ENCODE data around the gene FNDC3A. TPM values are rescaled to one million over a fixed set of nuclear protein-coding genes. Genes with fewer than 3 reads are reported as not detected.
"Not testable (repeated sequence)": the region's sequence is repeated elsewhere in the genome, so short reads cannot be mapped to it uniquely, and the experiment has no call there.

Gene FNDC3A
- total RNA-seq, 5 donors from 2014 or later (not counting 1 experiment from before 2014, with no cell fraction given), result 29.7 to 44.4 (median 32.0) TPM

- H3K27me3 ChIP-seq (replicated peaks in 1 of 2; ENCODE audit: control insufficient read depth in 2 of 2, extremely low read depth in 1 of 2, insufficient read depth in 2 of 2, low read length in 1 of 2), result no peaks in the 10 kb centered on the region
- no peaks in the 10 kb centered on the region for H3K9me3 ChIP-seq
- H3K27me3 Mint-ChIP-seq, result no peaks in the 10 kb centered on the region
- ChIA-PET CTCF (no interaction called here), POLR2A (no interaction called here)
- peaks cover 51% of the 10 kb centered on the region for H3K36me3 Mint-ChIP-seq
- DNase-seq (no peak), ATAC-seq (replicated peaks in 1 of 4) (no peak)
- peaks cover 38 to 47% (median 42%) of the 10 kb centered on the region in 3 donors for H3K4me1 Mint-ChIP-seq
- H3K9me3 Mint-ChIP-seq, result peaks cover 8 to 27% (median 22%) of the 10 kb centered on the region in 3 donors
- H3K4me3 ChIP-seq (ENCODE audit: control insufficient read depth in 1 of 2, extremely low read depth in 1 of 2, low read length in 1 of 2), result no peak overlapping the region
- H3K4me1 ChIP-seq (ENCODE audit: control insufficient read depth in 1 of 2, extremely low read depth in 1 of 2, insufficient read depth in 2 of 2, low read length in 2 of 2), result peaks cover 0 to 2% of the 10 kb centered on the region in 2 experiments
- no peaks in the 10 kb centered on the region for H3K36me3 ChIP-seq (ENCODE audit: control insufficient read depth in 2 of 2, extremely low read depth in 1 of 2, insufficient read depth in 1 of 2, low read length in 1 of 2)
- WGBS (ENCODE audit: insufficient coverage), result 75% methylated on average over 4 of the region's 5 CpGs
- H3K27ac Mint-ChIP-seq, result no peak overlapping the region
- no peak overlapping the region for H3K27ac ChIP-seq (ENCODE audit: low read length)
- no peak overlapping the region for H3K4me3 Mint-ChIP-seq
These were observed 23.1 kb downstream of the FNDC3A start for GRCh38 chr13:48998641-48999292.

GRCh38 chr13:49000247-49000646, 24.5 kb downstream of the FNDC3A start:
- ChIA-PET CTCF (no interaction called here), POLR2A (no interaction called here)
- no peak overlapping the region for H3K4me3 ChIP-seq (ENCODE audit: control insufficient read depth in 1 of 2, extremely low read depth in 1 of 2, low read length in 1 of 2)
- ATAC-seq (replicated peaks in 1 of 4) (no peak), DNase-seq (no peak)
- no peaks in the 10 kb centered on the region for H3K27me3 Mint-ChIP-seq
- no peak overlapping the region for H3K27ac ChIP-seq (ENCODE audit: low read length)
- no peaks in the 10 kb centered on the region for H3K36me3 ChIP-seq (ENCODE audit: control insufficient read depth in 2 of 2, extremely low read depth in 1 of 2, insufficient read depth in 1 of 2, low read length in 1 of 2)
- H3K4me1 ChIP-seq (ENCODE audit: control insufficient read depth in 1 of 2, extremely low read depth in 1 of 2, insufficient read depth in 2 of 2, low read length in 2 of 2), result no peaks in the 10 kb centered on the region
- H3K4me1 Mint-ChIP-seq, result peaks cover 35 to 41% (median 36%) of the 10 kb centered on the region in 3 donors
- H3K36me3 Mint-ChIP-seq, result peaks cover 51% of the 10 kb centered on the region
- no peak overlapping the region for H3K27ac Mint-ChIP-seq
- no peaks in the 10 kb centered on the region for H3K9me3 ChIP-seq
- H3K27me3 ChIP-seq (replicated peaks in 1 of 2; ENCODE audit: control insufficient read depth in 2 of 2, extremely low read depth in 1 of 2, insufficient read depth in 2 of 2, low read length in 1 of 2), result no peaks in the 10 kb centered on the region
- H3K4me3 Mint-ChIP-seq, result no peak overlapping the region
- WGBS (ENCODE audit: insufficient coverage), result no CpG with 5 or more reads among the region's 1 CpG
- peaks cover 8 to 27% (median 22%) of the 10 kb centered on the region in 3 donors for H3K9me3 Mint-ChIP-seq

- H3K27ac ChIP-seq (ENCODE audit: low read length); H3K4me1 Mint-ChIP-seq; H3K27me3 ChIP-seq (replicated peaks in 1 of 2; ENCODE audit: control insufficient read depth in 2 of 2, extremely low read depth in 1 of 2, insufficient read depth in 2 of 2, low read length in 1 of 2); H3K9me3 ChIP-seq; POLR2A ChIA-PET; H3K36me3 ChIP-seq (ENCODE audit: control insufficient read depth in 2 of 2, extremely low read depth in 1 of 2, insufficient read depth in 1 of 2, low read length in 1 of 2); DNase-seq; H3K27ac Mint-ChIP-seq; H3K27me3 Mint-ChIP-seq; CTCF ChIA-PET; H3K4me1 ChIP-seq (ENCODE audit: control insufficient read depth in 1 of 2, extremely low read depth in 1 of 2, insufficient read depth in 2 of 2, low read length in 2 of 2); H3K4me3 ChIP-seq (ENCODE audit: control insufficient read depth in 1 of 2, extremely low read depth in 1 of 2, low read length in 1 of 2); H3K9me3 Mint-ChIP-seq; H3K4me3 Mint-ChIP-seq; ATAC-seq (replicated peaks in 1 of 4): not testable (repeated sequence)
- 96% methylated on average over 8 of the region's 28 CpGs for WGBS (ENCODE audit: insufficient coverage)
- peaks cover 47% of the 10 kb centered on the region for H3K36me3 Mint-ChIP-seq
These were observed 43.4 kb downstream of the FNDC3A start for GRCh38 chr13:49018986-49019635.

GRCh38 chr13:49020328-49020727, 44.6 kb downstream of the FNDC3A start:
- no peaks in the 10 kb centered on the region for H3K27me3 ChIP-seq (replicated peaks in 1 of 2; ENCODE audit: control insufficient read depth in 2 of 2, extremely low read depth in 1 of 2, insufficient read depth in 2 of 2, low read length in 1 of 2)
- no peak overlapping the region for H3K4me3 Mint-ChIP-seq
- H3K27ac Mint-ChIP-seq, result no peak overlapping the region
- WGBS (ENCODE audit: insufficient coverage), result 80% methylated on average over 2 of the region's 2 CpGs
- no peaks in the 10 kb centered on the region for H3K27me3 Mint-ChIP-seq
- DNase-seq (no peak), ATAC-seq (replicated peaks in 1 of 4) (no peak)
- H3K36me3 Mint-ChIP-seq, result peaks cover 46% of the 10 kb centered on the region
- H3K4me1 ChIP-seq (ENCODE audit: control insufficient read depth in 1 of 2, extremely low read depth in 1 of 2, insufficient read depth in 2 of 2, low read length in 2 of 2), result no peaks in the 10 kb centered on the region
- no peak overlapping the region for H3K27ac ChIP-seq (ENCODE audit: low read length)
- no peaks in the 10 kb centered on the region for H3K36me3 ChIP-seq (ENCODE audit: control insufficient read depth in 2 of 2, extremely low read depth in 1 of 2, insufficient read depth in 1 of 2, low read length in 1 of 2)
- peaks cover 0 to 4% (median 0%) of the 10 kb centered on the region in 3 donors for H3K9me3 Mint-ChIP-seq
- CTCF ChIA-PET, result no interaction called here
- H3K9me3 ChIP-seq, result peaks cover 7% of the 10 kb centered on the region
- no peak overlapping the region for H3K4me3 ChIP-seq (ENCODE audit: control insufficient read depth in 1 of 2, extremely low read depth in 1 of 2, low read length in 1 of 2)
- peaks cover 0 to 4% (median 4%) of the 10 kb centered on the region in 3 donors for H3K4me1 Mint-ChIP-seq
- POLR2A ChIA-PET, result interaction anchor here (0.5 to 0.9 kb wide), 2 partner anchors 9 to 29 kb away, joined by 3 read pairs; no protein-coding TSS in a partner anchor

GRCh38 chr13:49020940-49021553, 45.3 kb downstream of the FNDC3A start:
- Histone ChIP-seq H3K9me3 (peaks cover 7% of the 10 kb centered on the region), H3K36me3 (ENCODE audit: control insufficient read depth in 2 of 2, extremely low read depth in 1 of 2, insufficient read depth in 1 of 2, low read length in 1 of 2) (no peaks in the 10 kb centered on the region), H3K27ac (ENCODE audit: low read length) (no peak overlapping the region), H3K4me1 (ENCODE audit: control insufficient read depth in 1 of 2, extremely low read depth in 1 of 2, insufficient read depth in 2 of 2, low read length in 2 of 2) (no peaks in the 10 kb centered on the region), H3K4me3 (ENCODE audit: control insufficient read depth in 1 of 2, extremely low read depth in 1 of 2, low read length in 1 of 2) (no peak overlapping the region), H3K27me3 (replicated peaks in 1 of 2; ENCODE audit: control insufficient read depth in 2 of 2, extremely low read depth in 1 of 2, insufficient read depth in 2 of 2, low read length in 1 of 2) (no peaks in the 10 kb centered on the region)
- Mint-ChIP-seq H3K4me3 (no peak overlapping the region), H3K4me1 (peaks cover 0 to 4% (median 4%) of the 10 kb centered on the region in 3 donors), H3K27ac (no peak overlapping the region), H3K9me3 (peaks cover 0 to 4% (median 0%) of the 10 kb centered on the region in 3 donors), H3K36me3 (peaks cover 44% of the 10 kb centered on the region), H3K27me3 (no peaks in the 10 kb centered on the region)
- no peak for DNase-seq
- WGBS (ENCODE audit: insufficient coverage), result no CpG with 5 or more reads among the region's 2 CpGs
- ChIA-PET POLR2A (interaction anchor here in 1 of 2 donors (0.5 to 0.9 kb wide), 2 partner anchors 8 to 403 kb away, joined by 3 to 7 read pairs; no protein-coding TSS in a partner anchor), CTCF (no interaction called here)
- no peak for ATAC-seq (replicated peaks in 1 of 4)

GRCh38 chr13:49021953-49022352, 46.2 kb downstream of the FNDC3A start:
- no peak overlapping the region for H3K27ac Mint-ChIP-seq
- H3K9me3 Mint-ChIP-seq, result peaks cover 0 to 4% (median 0%) of the 10 kb centered on the region in 3 donors
- peaks cover 0 to 4% (median 4%) of the 10 kb centered on the region in 3 donors for H3K4me1 Mint-ChIP-seq
- H3K9me3 ChIP-seq, result peaks cover 7% of the 10 kb centered on the region
- ChIA-PET POLR2A (interaction anchor here in 1 of 2 donors (1.0 kb wide), 1 partner anchor 12 kb away, joined by 3 read pairs; no protein-coding TSS in a partner anchor), CTCF (interaction anchor here in 1 of 2 donors (0.8 kb wide), 1 partner anchor 13 kb away, joined by 3 read pairs; no protein-coding TSS in a partner anchor)
- no peaks in the 10 kb centered on the region for H3K36me3 ChIP-seq (ENCODE audit: control insufficient read depth in 2 of 2, extremely low read depth in 1 of 2, insufficient read depth in 1 of 2, low read length in 1 of 2)
- no peaks in the 10 kb centered on the region for H3K4me1 ChIP-seq (ENCODE audit: control insufficient read depth in 1 of 2, extremely low read depth in 1 of 2, insufficient read depth in 2 of 2, low read length in 2 of 2)
- DNase-seq (no peak), ATAC-seq (replicated peaks in 1 of 4) (no peak)
- no CpG with 5 or more reads among the region's 1 CpG for WGBS (ENCODE audit: insufficient coverage)
- peaks cover 48% of the 10 kb centered on the region for H3K36me3 Mint-ChIP-seq
- H3K4me3 ChIP-seq (ENCODE audit: control insufficient read depth in 1 of 2, extremely low read depth in 1 of 2, low read length in 1 of 2), result no peak overlapping the region
- no peaks in the 10 kb centered on the region for H3K27me3 ChIP-seq (replicated peaks in 1 of 2; ENCODE audit: control insufficient read depth in 2 of 2, extremely low read depth in 1 of 2, insufficient read depth in 2 of 2, low read length in 1 of 2)
- H3K4me3 Mint-ChIP-seq, result no peak overlapping the region
- no peaks in the 10 kb centered on the region for H3K27me3 Mint-ChIP-seq
- no peak overlapping the region for H3K27ac ChIP-seq (ENCODE audit: low read length)
